Activated T-helper 1 cell treated with Interleukin-2 at 50 U/mL for 16 hours (primary cell): ENCODE data around the gene ESRRG.

Experiments used
- DNase-seq: peaks from one replicate; pipeline ENCODE4 v3.0.0-alpha.2; 2020; ENCODE audit warnings: low read depth

The ESRRG gene

DNA sequence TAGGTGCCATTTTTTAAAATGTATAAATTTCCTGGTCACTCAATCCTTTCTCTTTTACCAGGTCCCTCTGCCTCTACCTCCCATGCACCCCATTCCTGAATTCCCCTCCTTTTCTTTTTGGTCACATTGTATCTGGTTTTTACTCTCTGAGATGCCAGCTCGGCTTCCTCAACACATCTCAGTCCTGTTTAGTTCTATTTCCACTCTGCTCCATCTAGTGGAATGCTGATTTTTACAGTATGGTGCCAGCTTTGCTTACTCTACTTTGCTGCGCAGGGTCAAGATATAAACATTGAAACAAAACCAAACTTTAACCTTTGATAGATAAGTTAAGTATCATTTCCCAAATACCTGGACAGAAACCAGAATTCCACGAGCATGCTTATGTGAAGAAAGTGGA lies 96.0 kb downstream of the ESRRG start:
- DNase-seq = no peak

DNA sequence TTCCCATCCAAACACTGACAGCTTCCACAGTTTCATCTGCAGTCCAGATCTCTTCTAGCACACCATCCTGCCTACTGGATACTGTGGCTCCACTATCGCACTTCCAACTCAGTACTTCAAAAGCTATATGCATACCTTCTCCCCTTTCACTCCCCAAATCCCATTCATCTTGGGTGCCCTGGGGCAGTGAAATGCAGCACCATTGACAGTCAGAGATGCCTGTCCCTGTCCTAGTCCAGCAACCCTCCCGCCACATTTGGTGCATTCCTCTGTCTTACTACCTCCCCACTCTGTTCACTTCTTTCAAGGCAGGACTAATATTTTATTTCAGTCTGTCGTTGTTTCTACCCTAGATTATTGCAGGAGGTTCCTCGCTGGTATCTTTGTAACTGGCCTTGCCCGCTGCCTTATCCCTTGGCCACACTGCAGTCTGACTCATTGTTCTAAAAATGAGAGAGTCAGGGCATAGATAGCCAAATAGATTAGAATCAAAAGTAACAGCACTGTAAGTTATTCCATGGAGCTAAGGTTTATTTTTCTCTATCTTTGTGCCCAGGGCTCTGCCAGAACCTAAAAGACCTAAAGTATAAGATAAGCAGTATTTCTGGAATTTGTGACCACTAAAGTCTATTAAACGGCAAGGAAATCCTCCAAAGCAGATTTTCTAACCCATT lies 96.7 kb downstream of the ESRRG start:
- DNase-seq = no peak

DNA sequence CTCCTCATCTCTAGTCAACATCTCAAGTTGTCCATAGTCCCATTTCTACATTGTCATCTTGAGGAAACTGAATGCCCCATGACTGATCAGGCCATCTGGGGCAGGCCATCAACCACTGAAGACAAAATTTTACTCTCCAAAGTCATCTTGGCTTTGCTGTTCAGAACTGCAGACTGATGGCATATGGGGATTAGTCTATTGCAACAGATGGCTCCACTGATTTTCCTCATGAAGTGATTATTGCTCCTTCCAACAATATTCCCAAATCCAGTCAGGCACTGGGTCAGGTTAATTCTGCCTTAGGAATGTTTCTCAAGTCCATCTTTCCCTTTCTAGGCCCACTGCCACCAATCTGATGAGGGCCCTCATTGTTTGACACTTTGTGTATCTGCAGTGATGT lies 101.7 kb downstream of the ESRRG start:
- DNase-seq = no peak

- no peak for DNase-seq
Observed at GRCh38 chr1:216617081-216617875, 106.0 kb downstream of the ESRRG start.

GRCh38 chr1:216616425-216616824 lies 106.8 kb downstream of the ESRRG start:
- DNase-seq = no peak

DNA sequence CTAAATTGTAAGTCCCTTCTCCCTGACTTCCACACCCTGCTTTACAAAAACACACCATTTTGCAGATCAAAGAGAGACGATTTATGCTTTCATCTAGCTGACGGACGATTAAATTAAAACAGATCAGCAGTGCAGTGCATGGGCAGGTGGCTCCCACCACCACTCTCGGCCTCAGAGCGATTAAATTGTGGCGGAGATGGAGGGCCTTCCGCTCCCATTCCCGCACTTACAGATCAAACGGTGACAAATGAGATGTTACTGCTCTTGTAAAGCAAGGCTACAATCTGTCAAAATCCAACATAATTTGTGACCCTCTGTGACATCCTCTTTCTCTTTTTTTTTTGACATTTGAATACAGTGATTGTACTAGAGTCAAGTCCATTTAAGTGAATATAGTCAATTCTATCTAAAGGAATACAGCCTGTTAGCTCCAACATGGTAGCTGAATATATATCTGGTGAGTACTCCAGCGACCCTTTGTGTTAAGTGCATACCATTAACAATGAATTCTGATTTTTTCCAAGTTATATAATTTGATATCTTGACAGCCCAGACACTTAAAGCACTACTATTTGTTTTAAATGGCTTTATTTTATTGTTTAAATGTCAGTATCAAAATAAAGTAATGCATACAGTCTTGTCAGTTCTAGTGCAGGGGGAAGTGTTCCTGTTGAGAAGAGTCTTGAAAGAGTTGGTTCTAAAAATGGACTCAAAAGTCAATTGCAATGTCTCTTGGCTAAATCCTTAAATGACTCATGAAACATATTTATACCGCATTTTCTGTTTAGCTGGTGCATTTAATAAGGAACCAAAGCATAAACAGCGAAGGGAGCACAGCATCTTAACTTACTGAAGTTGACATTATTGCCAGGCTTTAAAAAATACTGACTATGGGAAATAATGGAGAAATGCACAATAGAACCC lies 109.0 kb downstream of the ESRRG start:
- no peak for DNase-seq

GRCh38 chr1:216612291-216612690 lies 110.9 kb downstream of the ESRRG start:
- DNase-seq = no peak

DNA sequence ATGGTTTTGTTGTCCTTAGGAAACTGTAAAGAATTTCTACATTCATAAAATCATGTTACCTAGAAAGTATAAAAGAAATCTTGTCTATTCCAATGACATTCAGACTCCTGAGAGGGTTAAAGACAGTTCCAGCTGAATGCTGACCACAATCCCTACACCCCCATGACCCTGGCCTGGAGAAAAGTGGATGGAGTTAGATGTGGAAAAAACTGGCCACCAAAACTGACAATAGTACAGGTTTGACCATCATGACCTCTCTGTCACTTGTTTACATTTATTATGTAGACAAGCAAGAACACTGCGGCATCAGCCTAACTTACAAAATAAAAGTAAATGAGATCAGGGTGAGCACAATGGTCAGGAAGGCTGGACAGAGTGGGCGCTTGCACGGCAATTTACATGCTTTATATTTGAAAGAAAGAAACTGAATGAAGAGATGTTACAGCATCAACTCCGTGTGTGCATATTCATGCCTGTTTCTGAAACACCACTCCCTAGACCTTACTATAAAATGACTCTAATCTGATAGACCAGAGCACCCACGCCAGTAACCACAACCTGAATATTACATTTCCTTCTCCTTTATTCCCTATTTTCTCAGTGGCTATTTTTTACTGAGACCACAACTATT lies 116.0 kb downstream of the ESRRG start:
- DNase-seq = no peak

DNA sequence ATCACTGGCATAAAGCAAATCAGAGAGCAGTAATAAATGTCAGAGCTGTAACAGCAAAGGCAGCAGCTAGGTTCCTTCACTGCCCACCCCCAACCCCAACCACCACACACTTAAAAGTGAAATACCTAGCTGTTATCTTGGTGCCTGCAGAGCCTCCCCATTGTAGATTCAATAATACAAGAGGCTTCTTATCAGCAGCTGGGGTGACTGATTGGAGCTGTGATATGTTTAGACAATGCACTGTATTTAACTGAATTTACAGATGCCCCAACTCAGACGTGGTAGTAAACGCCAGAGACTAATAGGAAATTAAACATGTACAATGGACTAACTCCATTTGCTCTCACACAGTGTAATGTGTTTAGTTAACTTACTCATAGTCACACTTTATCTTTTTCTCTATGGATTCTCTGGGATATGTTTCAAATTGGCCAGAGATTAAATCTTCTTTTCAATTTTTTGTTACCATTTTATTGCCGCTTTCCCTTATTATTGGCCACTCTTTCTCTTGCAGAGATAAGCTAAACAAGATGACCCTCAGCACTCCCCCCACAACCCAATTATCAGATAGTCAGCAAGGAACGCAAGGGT lies 117.1 kb downstream of the ESRRG start:
- no peak for DNase-seq

DNA sequence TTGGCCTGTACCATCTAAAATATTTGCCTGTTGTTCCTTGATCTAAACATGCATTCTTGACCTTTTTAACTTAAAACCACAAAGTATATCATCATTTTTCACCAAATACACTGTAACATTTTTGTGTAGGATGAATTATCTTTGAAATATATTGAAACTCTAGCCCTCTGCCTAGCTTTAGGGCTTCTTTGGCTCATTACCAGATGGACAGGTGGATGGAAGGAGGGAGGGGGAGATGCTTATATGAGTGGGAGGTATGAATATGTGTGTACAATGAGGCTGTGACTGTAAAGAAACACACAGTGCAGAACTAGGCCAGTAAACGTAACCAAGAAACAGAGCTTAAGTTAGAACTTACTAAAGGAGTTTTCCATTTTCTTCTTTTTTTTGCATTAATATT lies 118.5 kb downstream of the ESRRG start:
- no peak for DNase-seq

- DNase-seq = no peak
Observed at GRCh38 chr1:216600730-216601609, 122.3 kb downstream of the ESRRG start.

DNA sequence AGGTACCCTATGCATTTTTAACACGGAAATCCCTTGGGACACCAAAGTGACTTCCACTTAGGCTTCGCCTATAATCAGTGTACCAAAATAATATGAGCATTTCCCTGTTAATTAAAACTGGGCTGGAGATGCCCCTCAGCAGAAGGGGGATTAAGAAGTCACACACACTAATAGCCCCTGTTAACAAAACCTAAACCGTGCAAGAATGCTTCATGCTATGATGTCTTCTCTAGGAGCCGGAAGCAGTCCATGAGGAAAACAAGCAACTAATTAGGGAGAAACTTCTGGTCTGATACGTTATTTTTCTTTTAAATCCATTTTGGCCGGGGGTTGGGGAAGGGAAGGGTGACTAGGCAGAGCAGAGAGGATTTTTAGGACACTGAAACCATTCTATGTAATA lies 123.4 kb downstream of the ESRRG start:
- DNase-seq = no peak

DNA sequence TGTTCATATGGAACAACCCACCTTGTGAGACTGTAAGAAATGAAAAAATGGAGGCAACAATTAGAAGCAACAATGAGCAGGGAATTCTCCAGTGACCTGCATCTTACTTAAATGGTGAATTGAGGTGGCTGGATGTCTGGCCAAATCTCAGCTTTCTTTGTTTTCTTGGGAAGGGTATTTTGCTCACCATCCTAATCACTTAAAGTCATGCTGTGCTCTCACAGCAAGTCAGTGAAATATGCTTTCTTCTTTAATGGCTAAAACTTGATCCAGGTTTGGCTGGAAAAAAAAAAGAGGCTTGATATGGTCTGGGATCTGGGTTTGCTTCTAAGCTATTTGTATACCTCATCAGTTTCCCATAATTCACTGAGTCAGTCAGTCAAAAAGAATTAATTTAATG lies 124.8 kb downstream of the ESRRG start:
- no peak for DNase-seq

GRCh38 chr1:216596281-216596862 lies 126.9 kb downstream of the ESRRG start:
- DNase-seq = no peak

GRCh38 chr1:216587715-216588114 lies 135.5 kb downstream of the ESRRG start:
- DNase-seq = no peak

DNA sequence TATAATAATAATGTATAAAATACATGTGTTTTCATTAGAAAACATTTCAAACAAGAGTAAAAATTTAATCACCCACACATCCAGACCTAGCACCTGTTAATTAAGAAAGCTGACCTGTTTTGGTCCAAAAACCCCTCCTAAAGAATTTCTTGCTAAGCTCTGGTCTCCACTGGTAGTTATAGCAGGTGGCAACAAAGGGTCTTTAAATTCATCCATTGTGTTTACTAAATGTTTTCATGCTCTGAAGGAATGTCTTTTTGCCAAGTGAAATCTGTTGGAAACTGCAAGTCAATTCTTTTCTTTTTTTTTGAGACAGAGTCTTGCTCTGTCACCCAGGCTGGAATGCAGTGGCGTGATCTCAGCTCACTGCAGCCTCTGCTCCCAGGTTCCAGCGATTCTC lies 141.1 kb downstream of the ESRRG start:
- no peak for DNase-seq

- no peak for DNase-seq
Observed at GRCh38 chr1:216580538-216581057, 142.6 kb downstream of the ESRRG start.

- DNase-seq = no peak
Observed at GRCh38 chr1:216576234-216576937, 146.8 kb downstream of the ESRRG start.

- no peak for DNase-seq
Observed at GRCh38 chr1:216566641-216567205, 156.5 kb downstream of the ESRRG start.
